GM18868 (cell line): ENCODE data around the gene SIRT1.
"Not testable (repeated sequence)": the region's sequence is repeated elsewhere in the genome, so short reads cannot be mapped to it uniquely, and the experiment has no call there.

Experiments used
- ATAC-seq: cut with Tn5 transposase; IDR thresholded peaks from one replicate; pipeline ENCODE4 v1.9.1; 2021; ENCODE audit warnings: mild to moderate bottlenecking, moderate library complexity; ENCODE audit not compliant: unreplicated experiment

SIRT1 gene

GRCh38 chr10:67955614-67956013 is 71.2 kb downstream of the SIRT1 start:
- no peak for ATAC-seq

DNA sequence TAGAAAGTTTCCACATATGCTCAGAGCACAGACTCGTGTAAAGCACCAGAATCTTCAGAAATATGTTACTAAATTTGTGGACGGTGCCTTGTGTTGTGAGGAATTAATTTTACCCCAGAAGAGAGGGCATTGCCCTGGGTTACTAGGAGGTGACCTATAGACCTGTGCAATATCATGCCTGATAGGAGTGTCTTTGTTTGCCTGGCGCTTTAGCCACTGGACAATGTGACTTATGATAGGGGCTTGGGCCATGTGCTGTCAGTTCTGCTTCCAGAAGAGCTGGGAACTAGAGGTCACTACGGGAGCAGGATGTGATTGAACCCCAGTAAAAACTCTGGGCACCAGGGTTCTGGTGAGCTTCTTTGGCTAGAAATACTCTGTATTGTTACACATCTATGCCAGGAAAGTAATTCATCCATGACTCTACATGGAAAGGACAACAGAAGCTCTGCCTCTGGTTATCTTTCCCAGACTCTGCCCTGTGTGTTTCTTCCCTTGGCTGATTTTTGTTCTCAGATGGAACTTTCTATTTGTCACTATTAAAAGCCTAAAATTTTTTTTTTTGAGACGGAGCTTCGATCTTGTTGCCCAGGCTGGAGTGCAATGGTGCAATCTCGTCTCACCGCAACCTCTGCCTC is 75.5 kb downstream of the SIRT1 start:
- no peak for ATAC-seq

- no peak for ATAC-seq
These were observed 81.0 kb downstream of the SIRT1 start for GRCh38 chr10:67965456-67965855.

DNA sequence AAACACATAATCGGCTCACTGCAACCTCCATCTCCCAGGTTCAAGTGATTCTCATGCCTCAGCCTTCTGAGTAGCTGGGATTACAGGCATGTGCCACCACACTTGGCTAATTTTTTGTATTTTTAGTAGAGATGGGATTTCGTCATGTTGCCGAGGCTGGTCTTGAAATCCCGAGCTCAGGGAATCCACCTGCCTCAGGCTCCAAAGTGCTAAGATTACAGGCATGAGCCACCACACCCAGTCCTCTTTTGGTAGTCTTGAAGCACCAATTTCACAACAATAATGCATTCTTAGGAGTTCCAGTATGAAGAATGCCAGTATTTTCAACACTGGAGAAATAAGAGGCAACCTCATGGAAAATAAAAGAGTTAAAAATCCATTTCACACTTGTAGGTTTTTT is 81.6 kb downstream of the SIRT1 start:
- not testable (repeated sequence) for ATAC-seq
